Measurements from ENCODE around the gene CCDC32. TPM values are rescaled to one million over a fixed set of nuclear protein-coding genes. Genes with fewer than 3 reads are reported as not detected.

The CCDC32 gene
- total and polyA plus RNA-seq, 2 of the 13 experiments (the other 11 are each of a cell fraction or from before 2014, with no cell fraction given), result 10.8 to 23.2 TPM

- TF ChIP-seq DMAP1 (CRISPR knock-in tag; IDR thresholded peaks at IDR 0.05), result 0 out of 2 replicates have a peak, but pooled peaks have one; percentile 5
- TF ChIP-seq MAZ (IDR thresholded peaks at IDR 0.05; ENCODE audit: borderline replicate concordance, low read depth, low read length), result no peak
- TF ChIP-seq MAZ (CRISPR knock-in tag; IDR thresholded peaks at IDR 0.05; ENCODE audit: low read depth), result peak; percentile 44; the same call in 1 of the 2 replicates
- TF ChIP-seq FLYWCH1 (CRISPR knock-in tag; IDR thresholded peaks at IDR 0.05), result no peak
- no peak for TF ChIP-seq CENPX (CRISPR knock-in tag; IDR thresholded peaks at IDR 0.05)
- peak; percentile 52; the same call in 1 of the 2 replicates for TF ChIP-seq ZNF878 (CRISPR knock-in tag; IDR thresholded peaks at IDR 0.05)
- no peak for TF ChIP-seq MAFK (conservative IDR thresholded peaks at IDR 0.05 in 1 of 2, IDR thresholded peaks at IDR 0.05 in 1 of 2; ENCODE audit: low read length in 2 of 2)
- no peak for TF ChIP-seq ZBTB10 (CRISPR knock-in tag; IDR thresholded peaks at IDR 0.05; ENCODE audit: borderline replicate concordance)
- TF ChIP-seq XBP1 (CRISPR knock-in tag; IDR thresholded peaks at IDR 0.05), result no peak
- no peak for TF ChIP-seq ZNF782 (CRISPR knock-in tag; IDR thresholded peaks at IDR 0.05; ENCODE audit: borderline replicate concordance)
- no peak for TF ChIP-seq ADNP (CRISPR knock-in tag; IDR thresholded peaks at IDR 0.05)
- 0 out of 2 replicates have a peak, but pooled peaks have one; percentile 6 for TF ChIP-seq ZNF331 (CRISPR knock-in tag; IDR thresholded peaks at IDR 0.05)
- no peak for TF ChIP-seq ZMAT3 (CRISPR knock-in tag; conservative IDR thresholded peaks at IDR 0.05)
- TF ChIP-seq ZSCAN31 (CRISPR knock-in tag; IDR thresholded peaks at IDR 0.05; ENCODE audit: low read depth), result no peak
- TF ChIP-seq RFX1 (IDR thresholded peaks at IDR 0.05), result peak; percentile 70
- peak; percentile 87 for TF ChIP-seq HNF4G (IDR thresholded peaks at IDR 0.05; ENCODE audit: borderline replicate concordance, low read depth, low read length)
- TF ChIP-seq HNF4G (CRISPR knock-in tag; IDR thresholded peaks at IDR 0.05; ENCODE audit: borderline replicate concordance, low read depth), result peak; percentile 67; the same call in 1 of the 2 replicates
- TF ChIP-seq ZNF281 (CRISPR knock-in tag; IDR thresholded peaks at IDR 0.05; ENCODE audit: borderline replicate concordance), result peak; percentile 36; the same call in 1 of the 2 replicates
- TF ChIP-seq CREB3 (CRISPR knock-in tag; IDR thresholded peaks at IDR 0.05), result 0 out of 2 replicates have a peak, but pooled peaks have one; percentile 64
- no peak for TF ChIP-seq ZNF512 (CRISPR knock-in tag; IDR thresholded peaks at IDR 0.05)
- TF ChIP-seq ERF (CRISPR knock-in tag; IDR thresholded peaks at IDR 0.05), result 0 out of 2 replicates have a peak, but pooled peaks have one; percentile 17
- no peak for TF ChIP-seq JUN (CRISPR knock-in tag; IDR thresholded peaks at IDR 0.05)
- TF ChIP-seq ARNT2 (CRISPR knock-in tag; IDR thresholded peaks at IDR 0.05; ENCODE audit: low read depth), result no peak
- peak; percentile 73 for TF ChIP-seq FOXA3 (CRISPR knock-in tag; IDR thresholded peaks at IDR 0.05)
Measured at GRCh38 chr15:40582726-40583246, 17.9 kb upstream of the CCDC32 start (continued).
